Endothelial cell of umbilical vein (primary cell): Measurements from ENCODE around the gene DIAPH1.

Source experiments
- CTCF ChIP-seq, 2 donors: IDR thresholded peaks; 1 replicate in 1 of 2; 2 replicates in 1 of 2; pipeline ENCODE4 v1.5.1; 2011; ENCODE audit warnings: low read length in 2 of 2, mild to moderate bottlenecking in 2 of 2, moderate library complexity in 2 of 2, control low read depth in 1 of 2, inconsistent platforms in 1 of 2, low read depth in 1 of 2; ENCODE audit not compliant: insufficient read depth in 1 of 2; ENCODE audit errors: extremely low read depth in 1 of 2
- EZH2 ChIP-seq: IDR thresholded peaks from 2 replicates; pipeline ENCODE4 v1.6.1; 2012; ENCODE audit warnings: borderline replicate concordance, low read depth, mild to moderate bottlenecking, moderate library complexity, low read length, inconsistent platforms; ENCODE audit not compliant: severe bottlenecking
- FOS ChIP-seq: IDR thresholded peaks from 2 replicates; pipeline ENCODE4 v1.6.1; 2011; ENCODE audit warnings: mild to moderate bottlenecking, low read length, moderate library complexity, borderline replicate concordance; ENCODE audit not compliant: insufficient read depth
- MAX ChIP-seq: IDR thresholded peaks from 2 replicates; pipeline ENCODE4 v1.6.1; 2011; ENCODE audit not compliant: insufficient read depth, insufficient read length
- MYC ChIP-seq: IDR thresholded peaks from one replicate; pipeline ENCODE4 v1.6.1; 2011; ENCODE audit warnings: mild to moderate bottlenecking, low read depth, low read length
- POLR2A ChIP-seq: IDR thresholded peaks from 2 replicates; pipeline ENCODE4 v1.6.1; 2012; ENCODE audit warnings: low read depth, mild to moderate bottlenecking, control low read depth, low read length
- POLR2AphosphoS5 ChIP-seq: IDR thresholded peaks from 2 replicates; pipeline ENCODE4 v1.6.1; 2012; ENCODE audit warnings: low read depth, mild to moderate bottlenecking, control low read depth, low read length, moderate library complexity; ENCODE audit not compliant: insufficient read depth

GRCh38 chr5:141618030-141618803, 583 bp downstream of the DIAPH1 start:
- no peak for TF ChIP-seq POLR2A
- no peak for TF ChIP-seq CTCF (IDR thresholded peaks at IDR 0.05; ENCODE audit: extremely low read depth in 1 of 2, insufficient read depth in 1 of 2, low read depth in 1 of 2, low read length in 2 of 2)
- TF ChIP-seq POLR2AphosphoS5, result no peak
- no peak for TF ChIP-seq EZH2
- TF ChIP-seq MAX, result no peak
- TF ChIP-seq FOS, result no peak
- no peak for TF ChIP-seq MYC
